HL-60/S4 treated with phorbol 12-myristate 13-acetate at 8.2 ng/mL for 4 days and 3 days (cell line): ENCODE measurements around the gene NFKBIE.
"Not testable (repeated sequence)": the region's sequence is repeated elsewhere in the genome, so short reads cannot be mapped to it uniquely, and the experiment has no call there.

Source experiments
- in situ Hi-C: fragments of 300-500 bp; cut with MboI; formaldehyde crosslinking; loops from 2 replicates; pipeline ENCODE4 v1.15.0; 2022; ENCODE audit warnings: low sequenced_read_pairs

The NFKBIE gene

GRCh38 chr6:44246663-44247337 is 18.6 kb downstream of the NFKBIE start, which contains the start of gene HSP90AB1:
Gene HSP90AB1 (plus strand): TSS chr6:44247101. CDS start chr6:44248630, 1,529 bp downstream.
- in situ Hi-C loops = no loop called here

GRCh38 chr6:44245912-44246662 is 19.3 kb downstream of the NFKBIE start:
- in situ Hi-C loops = no loop called here

- in situ Hi-C loops = no loop called here
These were observed 19.9 kb downstream of the NFKBIE start for GRCh38 chr6:44245391-44245911.

- in situ Hi-C loops = no loop called here
These were observed 22.0 kb downstream of the NFKBIE start for GRCh38 chr6:44243345-44243744.

- in situ Hi-C loops = no loop called here
These were observed 26.5 kb downstream of the NFKBIE start for GRCh38 chr6:44238687-44239350.

- in situ Hi-C loops = no loop called here
These were observed 27.4 kb downstream of the NFKBIE start for GRCh38 chr6:44237813-44238433.

- in situ Hi-C loops = no loop called here
These were observed 28.1 kb downstream of the NFKBIE start for GRCh38 chr6:44237021-44237812.

- in situ Hi-C loops = no loop called here
These were observed 29.3 kb downstream of the NFKBIE start for GRCh38 chr6:44235891-44236516.

GRCh38 chr6:44235269-44235668 is 30.1 kb downstream of the NFKBIE start:
- in situ Hi-C loops = no loop called here

- in situ Hi-C loops = no loop called here
These were observed 31.0 kb downstream of the NFKBIE start for GRCh38 chr6:44234101-44235025.

- in situ Hi-C loops = no loop called here
These were observed 31.7 kb downstream of the NFKBIE start for GRCh38 chr6:44233567-44234100.

- in situ Hi-C loops = no loop called here
These were observed 32.4 kb downstream of the NFKBIE start for GRCh38 chr6:44232676-44233566.

- in situ Hi-C loops = not testable (repeated sequence)
These were observed 33.9 kb downstream of the NFKBIE start for GRCh38 chr6:44231426-44231825.

- in situ Hi-C loops = no loop called here
These were observed 35.2 kb downstream of the NFKBIE start for GRCh38 chr6:44230034-44230675.

- in situ Hi-C loops = no loop called here
These were observed 35.8 kb downstream of the NFKBIE start for GRCh38 chr6:44229376-44230033.

- in situ Hi-C loops = no loop called here
These were observed 36.5 kb downstream of the NFKBIE start for GRCh38 chr6:44228836-44229235.
